Measurements from ENCODE around the gene KCNT1. TPM values are rescaled to one million over a fixed set of nuclear protein-coding genes. Genes with fewer than 3 reads are reported as not detected.

Gene KCNT1
- total RNA-seq, 2 experiments from 2014 or later, result 0.11 to 0.22 TPM

- Mint-ChIP-seq H3K27me3 (no peaks in the 10 kb centered on the region), H3K4me3 (no peak overlapping the region), H3K36me3 (ENCODE audit: low read depth) (no peaks in the 10 kb centered on the region), H3K27ac (no peak overlapping the region), H3K4me1 (ENCODE audit: low read depth) (no peaks in the 10 kb centered on the region), H3K9me3 (no peaks in the 10 kb centered on the region)
- ATAC-seq (ENCODE audit: poor library complexity) (no peak), DNase-seq (no peak)
- intact Hi-C loops (cut with DNase I, micrococcal nuclease), result no loop called here
- H3K27ac ChIP-seq (ENCODE audit: low read depth in 1 of 2, low read length in 2 of 2), result no peak overlapping the region
- POLR2A ChIA-PET, result no interaction called here
- H3K9me3 ChIP-seq (ENCODE audit: control insufficient read depth in 1 of 2, insufficient read depth in 1 of 2, low read length in 2 of 2), result no peaks in the 10 kb centered on the region
- TF ChIP-seq CTCF (IDR thresholded peaks at IDR 0.05), result no peak
- no peaks in the 10 kb centered on the region for H3K36me3 ChIP-seq (ENCODE audit: insufficient read depth, low read length)
- H3K4me1 ChIP-seq (ENCODE audit: insufficient read depth, low read length), result no peaks in the 10 kb centered on the region
- H3K27me3 ChIP-seq (ENCODE audit: control insufficient read depth in 1 of 2, insufficient read depth in 2 of 2, low read length in 2 of 2), result no peaks in the 10 kb centered on the region
- H3K4me3 ChIP-seq (ENCODE audit: low read length), result no peak overlapping the region
- CTCF ChIA-PET, result no interaction called here
Measured at GRCh38 chr9:135799261-135799660, 97.3 kb downstream of the KCNT1 start.

GRCh38 chr9:135801070-135801469, 99.1 kb downstream of the KCNT1 start:
- no peaks in the 10 kb centered on the region for H3K4me1 ChIP-seq (ENCODE audit: insufficient read depth, low read length)
- ATAC-seq (ENCODE audit: poor library complexity), result no peak
- Mint-ChIP-seq H3K27ac (no peak overlapping the region), H3K4me3 (no peak overlapping the region), H3K27me3 (no peaks in the 10 kb centered on the region), H3K9me3 (no peaks in the 10 kb centered on the region), H3K4me1 (ENCODE audit: low read depth) (no peaks in the 10 kb centered on the region), H3K36me3 (ENCODE audit: low read depth) (no peaks in the 10 kb centered on the region)
- DNase-seq, result no peak
- no peak overlapping the region for H3K27ac ChIP-seq (ENCODE audit: low read depth in 1 of 2, low read length in 2 of 2)
- intact Hi-C loops (cut with DNase I, micrococcal nuclease), result no loop called here
- H3K9me3 ChIP-seq (ENCODE audit: control insufficient read depth in 1 of 2, insufficient read depth in 1 of 2, low read length in 2 of 2), result no peaks in the 10 kb centered on the region
- no peak overlapping the region for H3K4me3 ChIP-seq (ENCODE audit: low read length)
- ChIA-PET CTCF (no interaction called here), POLR2A (no interaction called here)
- TF ChIP-seq CTCF (IDR thresholded peaks at IDR 0.05), result no peak
- no peaks in the 10 kb centered on the region for H3K36me3 ChIP-seq (ENCODE audit: insufficient read depth, low read length)
- no peaks in the 10 kb centered on the region for H3K27me3 ChIP-seq (ENCODE audit: control insufficient read depth in 1 of 2, insufficient read depth in 2 of 2, low read length in 2 of 2)

- H3K9me3 ChIP-seq (ENCODE audit: control insufficient read depth in 1 of 2, insufficient read depth in 1 of 2, low read length in 2 of 2), result no peaks in the 10 kb centered on the region
- TF ChIP-seq CTCF (IDR thresholded peaks at IDR 0.05), result no peak
- H3K27ac Mint-ChIP-seq, result no peak overlapping the region
- H3K4me3 Mint-ChIP-seq, result no peak overlapping the region
- no peak overlapping the region for H3K4me3 ChIP-seq (ENCODE audit: low read length)
- ATAC-seq (ENCODE audit: poor library complexity) (no peak), DNase-seq (no peak)
- H3K4me1 ChIP-seq (ENCODE audit: insufficient read depth, low read length), result no peaks in the 10 kb centered on the region
- CTCF ChIA-PET, result no interaction called here
- no peaks in the 10 kb centered on the region for H3K36me3 Mint-ChIP-seq (ENCODE audit: low read depth)
- no peak overlapping the region for H3K27ac ChIP-seq (ENCODE audit: low read depth in 1 of 2, low read length in 2 of 2)
- H3K4me1 Mint-ChIP-seq (ENCODE audit: low read depth), result no peaks in the 10 kb centered on the region
- no peaks in the 10 kb centered on the region for H3K9me3 Mint-ChIP-seq
- H3K36me3 ChIP-seq (ENCODE audit: insufficient read depth, low read length), result no peaks in the 10 kb centered on the region
- no peaks in the 10 kb centered on the region for H3K27me3 ChIP-seq (ENCODE audit: control insufficient read depth in 1 of 2, insufficient read depth in 2 of 2, low read length in 2 of 2)
- H3K27me3 Mint-ChIP-seq, result no peaks in the 10 kb centered on the region
- intact Hi-C loops (cut with DNase I, micrococcal nuclease), result no loop called here
- POLR2A ChIA-PET, result no interaction called here
Measured at GRCh38 chr9:135802876-135803419, 101.0 kb downstream of the KCNT1 start.

Data from CD4-positive, alpha-beta T cell (primary cell).